NCI-H748 treated with DMSO at 0.1 percent for 48 hours (cell line): ENCODE data around the gene MYADML2.

Source experiments
- DNase-seq: peaks from one replicate; lab custom pipeline; 2025; lab: John Stamatoyannopoulos, UW

MYADML2 gene

GRCh38 chr17:81911277-81911961, 35.6 kb downstream of the MYADML2 start, which contains the start of gene PCYT2:
TSS of gene PCYT2 (minus strand) at chr17:81911399. CDS start at chr17:81911355, 44 bp downstream.
- DNase-seq, result peak; percentile 74

- no peak for DNase-seq
Observed at GRCh38 chr17:81910840-81911276, 36.2 kb downstream of the MYADML2 start.

GRCh38 chr17:81909966-81910839, 36.8 kb downstream of the MYADML2 start:
- no peak for DNase-seq

GRCh38 chr17:81909231-81909630, 37.8 kb downstream of the MYADML2 start:
- DNase-seq, result no peak

- DNase-seq, result no peak
Observed at GRCh38 chr17:81908793-81909192, 38.2 kb downstream of the MYADML2 start.

GRCh38 chr17:81907219-81908145, 39.6 kb downstream of the MYADML2 start:
- no peak for DNase-seq

- no peak for DNase-seq
Observed at GRCh38 chr17:81906476-81907218, 40.4 kb downstream of the MYADML2 start.

GRCh38 chr17:81905993-81906392, 41.0 kb downstream of the MYADML2 start:
- DNase-seq, result no peak

- DNase-seq, result no peak
Observed at GRCh38 chr17:81905424-81905875, 41.6 kb downstream of the MYADML2 start.

- no peak for DNase-seq
Observed at GRCh38 chr17:81904600-81905423, 42.2 kb downstream of the MYADML2 start.

- DNase-seq, result no peak
Observed at GRCh38 chr17:81903896-81904599, 43.0 kb downstream of the MYADML2 start.

GRCh38 chr17:81903415-81903831, 43.6 kb downstream of the MYADML2 start:
- no peak for DNase-seq

- DNase-seq, result no peak
Observed at GRCh38 chr17:81902653-81903414, 44.2 kb downstream of the MYADML2 start.

- DNase-seq, result no peak
Observed at GRCh38 chr17:81902023-81902652, 44.9 kb downstream of the MYADML2 start, which contains the start of gene NPB. TSS of gene NPB (plus strand) at chr17:81902238. CDS start at chr17:81902278, 40 bp downstream.

- no peak for DNase-seq
Observed at GRCh38 chr17:81901167-81902022, 45.6 kb downstream of the MYADML2 start.

GRCh38 chr17:81900181-81900820, 46.7 kb downstream of the MYADML2 start:
- no peak for DNase-seq
